Smooth muscle cell (in vitro differentiated cells): Measurements from ENCODE around the gene GPR27. TPM values are rescaled to one million over a fixed set of nuclear protein-coding genes. Genes with fewer than 3 reads are reported as not detected.

ENCODE experiments used
- DNase-seq: peaks from one replicate; lab custom pipeline; 2025; ENCODE audit not compliant: unreplicated experiment; lab: John Stamatoyannopoulos, UW
- H2AFZ ChIP-seq: fragments of 200-600 bp; sonication (generic); 2 replicates; pipeline ENCODE4 v1.6.0; 2016; ENCODE audit warnings: antibody characterized with exemption, low read depth, mild to moderate bottlenecking
- H3F3A ChIP-seq: fragments of 200-600 bp; sonication (generic); 2 replicates; pipeline ENCODE4 v1.6.0; 2017; ENCODE audit warnings: antibody characterized with exemption, low read depth
- H3K27ac ChIP-seq: fragments of 200-600 bp; sonication (generic); 2 replicates; pipeline ENCODE4 v1.5.1; 2016; ENCODE audit warnings: low read depth, mild to moderate bottlenecking
- H3K27me3 ChIP-seq: fragments of 200-600 bp; sonication (generic); 2 replicates; pipeline ENCODE4 v1.6.1; 2016; ENCODE audit warnings: low read depth, mild to moderate bottlenecking
- H3K36me3 ChIP-seq: fragments of 200-600 bp; sonication (generic); 2 replicates; pipeline ENCODE4 v1.5.1; 2016; ENCODE audit warnings: low read depth
- H3K4me1 ChIP-seq: fragments of 200-600 bp; sonication (generic); 2 replicates; pipeline ENCODE4 v1.5.1; 2016; ENCODE audit warnings: low read depth
- H3K4me2 ChIP-seq: fragments of 200-600 bp; sonication (generic); 2 replicates; pipeline ENCODE4 v1.6.0; 2016; ENCODE audit warnings: mild to moderate bottlenecking
- H3K4me3 ChIP-seq: fragments of 200-600 bp; sonication (generic); 2 replicates; pipeline ENCODE4 v1.5.1; 2016; ENCODE audit warnings: mild to moderate bottlenecking
- H3K79me2 ChIP-seq: fragments of 200-600 bp; sonication (generic); 2 replicates; pipeline ENCODE4 v1.6.0; 2016; ENCODE audit warnings: low read depth, mild to moderate bottlenecking
- H3K9ac ChIP-seq: fragments of 200-600 bp; sonication (generic); 2 replicates; pipeline ENCODE4 v1.6.0; 2016; ENCODE audit warnings: low read depth
- H3K9me3 ChIP-seq: fragments of 200-600 bp; sonication (generic); replicated peaks from 2 replicates; pipeline ENCODE4 v1.5.1; 2016; ENCODE audit warnings: low read depth
- H4K20me1 ChIP-seq: fragments of 200-600 bp; sonication (generic); 2 replicates; pipeline ENCODE4 v1.6.0; 2016; ENCODE audit warnings: low read depth
- CTCF ChIP-seq: fragments of 200-600 bp; sonication (generic); IDR thresholded peaks from 2 replicates; pipeline ENCODE4 v1.5.1; 2017; ENCODE audit warnings: borderline replicate concordance, mild to moderate bottlenecking, antibody characterized with exemption; ENCODE audit not compliant: insufficient read depth, poor library complexity, severe bottlenecking
- WGBS: methylation state at CpG from one replicate; pipeline ENCODE4 v1.1.7; 2016; ENCODE audit warnings: low lambda C conversion rate; 5-methylcytosine and 5-hydroxymethylcytosine counted together
- polyA plus RNA-seq: library from polyadenylated mRNA; unstranded; fragments of >200 nt; fragmentation: Nextera tagmentation; extraction: Ambion mirVana; gene quantifications from 2 replicates; pipeline ENCODE4 v1.2.1, GENCODE V29; 2016
- total RNA-seq: library from RNA; depleted of rRNA; stranded (reverse); fragments of >200 nt; gene quantifications from 2 replicates; pipeline ENCODE4 v1.2.3, GENCODE V29; 2014

The GPR27 gene
- total and polyA plus RNA-seq, 2 experiments from 2014 or later = 0.50 to 1.2 TPM

- Histone ChIP-seq H4K20me1 (no peaks in the 10 kb centered on the region), H3K4me3 (no peak overlapping the region), H3K27me3 (no peaks in the 10 kb centered on the region), H3K9ac (no peak overlapping the region), H3K79me2 (no peaks in the 10 kb centered on the region), H3K36me3 (no peaks in the 10 kb centered on the region), H3F3A (no peaks in the 10 kb centered on the region), H3K27ac (no peak overlapping the region), H3K4me2 (peak overlapping the region; percentile 8), H3K4me1 (peaks cover 3% of the 10 kb centered on the region), H2AFZ (no peak overlapping the region), H3K9me3 (no peaks in the 10 kb centered on the region)
- no peak for DNase-seq
- TF ChIP-seq CTCF = no peak
- 44% methylated on average over 5 of the region's 5 CpGs for WGBS
These were observed 46.1 kb upstream of the GPR27 start for GRCh38 chr3:71707595-71707994.

GRCh38 chr3:71708476-71709105 is 45.1 kb upstream of the GPR27 start:
- Histone ChIP-seq H3K4me1 (peaks cover 3% of the 10 kb centered on the region), H3K36me3 (no peaks in the 10 kb centered on the region), H3K27ac (no peak overlapping the region), H3K9me3 (no peaks in the 10 kb centered on the region), H3K9ac (no peak overlapping the region), H3F3A (no peaks in the 10 kb centered on the region), H3K4me3 (no peak overlapping the region), H3K4me2 (peak overlapping the region; percentile 0), H4K20me1 (no peaks in the 10 kb centered on the region), H3K79me2 (no peaks in the 10 kb centered on the region), H2AFZ (no peak overlapping the region), H3K27me3 (no peaks in the 10 kb centered on the region)
- DNase-seq = no peak
- TF ChIP-seq CTCF = no peak
- 53% methylated on average over 7 of the region's 7 CpGs for WGBS

GRCh38 chr3:71709908-71710511 is 43.6 kb upstream of the GPR27 start:
- no peaks in the 10 kb centered on the region for H4K20me1 ChIP-seq
- H3K27me3 ChIP-seq = no peaks in the 10 kb centered on the region
- no peak for DNase-seq
- no peak for TF ChIP-seq CTCF
- no peak overlapping the region for H3K4me3 ChIP-seq
- no peaks in the 10 kb centered on the region for H3K79me2 ChIP-seq
- no peak overlapping the region for H3K4me2 ChIP-seq
- peaks cover 3% of the 10 kb centered on the region for H3K4me1 ChIP-seq
- no peak overlapping the region for H3K9ac ChIP-seq
- WGBS = 84% methylated on average over 9 of the region's 9 CpGs
- no peaks in the 10 kb centered on the region for H3K9me3 ChIP-seq
- H3F3A ChIP-seq = no peaks in the 10 kb centered on the region
- H3K27ac ChIP-seq = no peak overlapping the region
- no peak overlapping the region for H2AFZ ChIP-seq
- H3K36me3 ChIP-seq = no peaks in the 10 kb centered on the region
